Activated CD4-positive, alpha-beta T cell treated with anti-CD3 and anti-CD28 coated beads, Interleukin-2, amount 50 U/mL, for 16 hours (primary cell): ENCODE results near the gene RRBP1.

ENCODE experiments used
- DNase-seq: peaks from one replicate; pipeline ENCODE4 v3.0.0-alpha.2; 2020

RRBP1 gene, protein sequence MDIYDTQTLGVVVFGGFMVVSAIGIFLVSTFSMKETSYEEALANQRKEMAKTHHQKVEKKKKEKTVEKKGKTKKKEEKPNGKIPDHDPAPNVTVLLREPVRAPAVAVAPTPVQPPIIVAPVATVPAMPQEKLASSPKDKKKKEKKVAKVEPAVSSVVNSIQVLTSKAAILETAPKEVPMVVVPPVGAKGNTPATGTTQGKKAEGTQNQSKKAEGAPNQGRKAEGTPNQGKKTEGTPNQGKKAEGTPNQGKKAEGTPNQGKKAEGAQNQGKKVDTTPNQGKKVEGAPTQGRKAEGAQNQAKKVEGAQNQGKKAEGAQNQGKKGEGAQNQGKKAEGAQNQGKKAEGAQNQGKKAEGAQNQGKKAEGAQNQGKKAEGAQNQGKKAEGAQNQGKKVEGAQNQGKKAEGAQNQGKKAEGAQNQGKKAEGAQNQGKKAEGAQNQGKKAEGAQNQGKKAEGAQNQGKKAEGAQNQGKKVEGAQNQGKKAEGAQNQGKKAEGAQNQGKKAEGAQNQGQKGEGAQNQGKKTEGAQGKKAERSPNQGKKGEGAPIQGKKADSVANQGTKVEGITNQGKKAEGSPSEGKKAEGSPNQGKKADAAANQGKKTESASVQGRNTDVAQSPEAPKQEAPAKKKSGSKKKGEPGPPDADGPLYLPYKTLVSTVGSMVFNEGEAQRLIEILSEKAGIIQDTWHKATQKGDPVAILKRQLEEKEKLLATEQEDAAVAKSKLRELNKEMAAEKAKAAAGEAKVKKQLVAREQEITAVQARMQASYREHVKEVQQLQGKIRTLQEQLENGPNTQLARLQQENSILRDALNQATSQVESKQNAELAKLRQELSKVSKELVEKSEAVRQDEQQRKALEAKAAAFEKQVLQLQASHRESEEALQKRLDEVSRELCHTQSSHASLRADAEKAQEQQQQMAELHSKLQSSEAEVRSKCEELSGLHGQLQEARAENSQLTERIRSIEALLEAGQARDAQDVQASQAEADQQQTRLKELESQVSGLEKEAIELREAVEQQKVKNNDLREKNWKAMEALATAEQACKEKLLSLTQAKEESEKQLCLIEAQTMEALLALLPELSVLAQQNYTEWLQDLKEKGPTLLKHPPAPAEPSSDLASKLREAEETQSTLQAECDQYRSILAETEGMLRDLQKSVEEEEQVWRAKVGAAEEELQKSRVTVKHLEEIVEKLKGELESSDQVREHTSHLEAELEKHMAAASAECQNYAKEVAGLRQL (N-terminal part only)

GRCh38 chr20:17682103-17682888 lies at the start of gene RRBP1:
Gene RRBP1 (minus strand): TSS chr20:17682242. CDS start chr20:17660507, 21,735 bp downstream.
- DNase-seq = peak; percentile 98

DNA sequence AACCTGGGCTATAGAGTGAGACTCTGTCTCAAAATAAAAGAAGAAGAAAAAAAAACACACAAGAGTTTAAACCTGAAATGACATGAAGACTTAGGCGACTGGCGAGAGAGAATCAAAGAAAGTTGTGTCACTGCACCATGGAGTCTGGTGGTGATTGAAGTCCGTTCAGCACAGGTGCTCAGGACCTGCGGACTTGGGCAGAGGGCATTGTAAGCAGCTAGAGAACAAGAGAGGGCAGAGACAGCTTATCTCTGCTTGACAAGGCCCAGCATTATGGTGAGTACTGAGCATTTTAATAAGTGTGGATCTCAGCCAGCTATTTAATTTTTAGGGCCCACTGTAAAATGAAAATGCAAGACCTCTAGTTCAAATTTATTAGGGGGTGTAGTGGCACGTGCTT lies 49.2 kb upstream of the RRBP1 start:
- DNase-seq = no peak

DNA sequence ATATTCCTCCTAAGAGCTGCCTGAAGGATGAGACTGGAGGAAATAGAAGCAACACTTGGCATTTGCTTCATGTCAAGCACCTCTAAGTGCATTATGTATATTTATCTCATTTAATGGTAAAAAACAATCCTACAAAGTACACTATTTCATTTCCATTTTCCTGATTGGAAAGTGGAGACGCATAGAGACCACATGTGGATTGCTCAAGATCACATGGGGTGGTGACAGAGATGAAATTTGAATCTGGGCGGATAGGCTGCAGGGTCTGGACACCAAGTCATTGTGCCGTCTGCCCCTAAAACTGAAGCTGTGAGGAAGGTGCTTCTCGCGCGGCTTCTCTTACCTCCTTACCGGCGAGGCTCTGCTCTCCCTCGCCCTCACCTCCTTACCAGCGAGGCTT lies 48.0 kb upstream of the RRBP1 start:
- no peak for DNase-seq

GRCh38 chr20:17728074-17728473 lies 46.0 kb upstream of the RRBP1 start:
- no peak for DNase-seq

DNA sequence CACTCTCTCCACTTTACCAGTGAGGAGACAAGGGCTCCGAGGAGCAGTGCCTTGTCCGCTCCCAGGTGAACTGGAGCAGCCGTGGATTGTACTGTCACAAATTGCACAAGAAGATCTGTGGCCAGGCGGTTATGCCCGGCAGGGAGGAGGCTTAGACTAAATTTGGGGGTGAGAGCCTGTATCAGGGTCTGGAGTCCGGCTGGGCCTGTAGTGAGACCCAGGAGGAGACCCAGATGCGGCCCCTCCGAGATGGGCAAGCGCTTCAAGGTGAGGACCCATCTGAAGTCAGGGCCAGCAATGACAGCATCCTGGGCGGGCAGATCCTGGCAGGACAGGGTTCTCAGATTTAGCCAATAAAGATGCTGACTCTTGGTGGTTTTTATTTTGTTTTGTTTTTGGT lies 45.3 kb upstream of the RRBP1 start:
- no peak for DNase-seq

DNA sequence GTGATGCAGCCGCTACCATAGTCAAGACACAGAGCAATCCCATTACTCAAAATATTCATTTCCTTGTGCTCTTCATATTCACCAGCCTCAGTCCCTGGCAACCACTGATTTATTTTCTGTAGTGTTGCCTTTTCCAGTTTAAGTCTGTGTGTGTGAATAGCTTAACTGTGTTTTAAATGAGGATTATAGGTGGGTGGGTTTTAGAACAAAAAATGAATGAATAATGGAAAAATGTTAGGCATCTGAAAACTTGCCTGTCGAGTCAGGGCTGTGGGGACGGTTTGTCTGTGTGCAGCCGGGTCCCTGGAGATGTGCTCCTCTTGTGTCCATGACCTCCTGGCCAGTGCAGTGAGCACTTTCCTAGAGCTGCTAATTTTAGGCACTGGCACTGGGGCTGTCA lies 44.9 kb upstream of the RRBP1 start:
- DNase-seq = no peak

DNA sequence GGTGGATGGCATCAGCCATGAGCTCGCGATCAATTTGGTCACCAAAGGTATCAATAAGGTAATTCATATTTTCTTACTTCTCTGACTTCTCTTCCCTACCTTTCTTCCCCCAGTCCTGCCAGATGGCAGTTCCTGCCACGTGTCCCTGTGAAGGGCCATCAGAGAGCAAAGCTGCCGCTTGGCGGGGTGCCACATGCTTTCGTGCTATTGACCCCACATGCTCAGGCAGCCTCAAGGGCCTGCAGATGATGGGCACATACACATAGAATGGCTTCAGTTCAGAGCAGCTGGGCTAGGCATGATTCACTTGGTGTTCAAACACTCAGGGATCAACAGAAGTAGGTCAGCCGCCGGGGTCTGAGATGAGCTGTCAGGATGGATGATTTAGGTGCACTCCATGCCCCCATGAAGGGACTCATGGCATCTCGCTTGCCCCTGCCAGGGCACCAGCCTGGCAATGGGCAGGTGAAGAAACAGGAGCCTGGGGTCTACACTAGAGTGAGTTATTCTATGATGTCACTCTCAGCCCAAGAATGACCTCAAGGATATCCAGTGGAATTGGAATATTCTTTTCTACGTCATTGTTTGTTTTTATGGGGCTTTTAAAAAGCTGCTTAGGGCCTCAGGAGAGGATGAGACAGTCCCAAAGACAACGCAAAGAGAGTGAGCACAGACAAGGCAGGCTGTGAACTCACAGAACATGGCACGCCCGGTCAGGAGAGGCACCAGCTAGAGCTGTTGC lies 43.2 kb upstream of the RRBP1 start:
- DNase-seq = no peak

DNA sequence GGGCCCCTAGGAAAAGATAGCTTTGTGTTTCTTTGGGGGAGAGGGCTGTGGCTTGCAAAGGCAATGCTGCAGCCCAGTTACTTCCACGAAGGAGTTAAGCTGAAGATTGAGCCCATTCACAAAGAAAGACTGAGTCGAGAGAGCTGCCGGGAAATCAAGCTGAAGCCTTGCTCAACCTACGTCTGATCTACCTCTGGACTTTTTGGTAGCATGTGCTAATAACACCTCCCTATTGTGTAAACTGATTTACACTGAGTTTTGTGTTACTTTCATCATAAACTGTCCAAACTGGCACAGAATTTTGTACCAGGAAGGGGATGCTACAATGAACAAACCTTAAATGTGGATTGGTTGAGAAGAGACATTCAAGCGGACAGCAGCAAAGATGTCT lies 41.3 kb upstream of the RRBP1 start:
- no peak for DNase-seq

GRCh38 chr20:17722493-17723300 lies 40.7 kb upstream of the RRBP1 start:
- no peak for DNase-seq

- DNase-seq = no peak
Observed at GRCh38 chr20:17721802-17722486, 39.9 kb upstream of the RRBP1 start.

DNA sequence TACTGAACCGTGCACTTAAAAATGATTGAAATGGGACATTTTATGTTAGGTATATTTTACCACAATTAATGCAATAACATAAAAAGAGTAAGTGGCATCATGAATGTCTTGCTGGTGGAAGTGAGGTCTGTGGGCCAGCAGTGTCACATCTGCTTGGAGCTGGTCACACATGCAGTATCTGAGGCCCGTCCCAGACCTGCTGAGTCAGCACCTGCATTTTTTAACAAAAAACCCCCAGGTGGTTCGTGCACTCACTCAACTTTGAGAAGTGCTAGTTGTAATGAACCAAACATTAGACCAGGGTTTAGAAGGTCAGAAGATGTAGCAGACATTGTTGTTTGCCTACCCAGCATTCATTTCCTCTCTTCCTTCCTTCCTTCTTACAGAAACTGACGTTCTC lies 38.7 kb upstream of the RRBP1 start:
- DNase-seq = no peak

GRCh38 chr20:17716331-17716730 lies 34.3 kb upstream of the RRBP1 start:
- no peak for DNase-seq

DNA sequence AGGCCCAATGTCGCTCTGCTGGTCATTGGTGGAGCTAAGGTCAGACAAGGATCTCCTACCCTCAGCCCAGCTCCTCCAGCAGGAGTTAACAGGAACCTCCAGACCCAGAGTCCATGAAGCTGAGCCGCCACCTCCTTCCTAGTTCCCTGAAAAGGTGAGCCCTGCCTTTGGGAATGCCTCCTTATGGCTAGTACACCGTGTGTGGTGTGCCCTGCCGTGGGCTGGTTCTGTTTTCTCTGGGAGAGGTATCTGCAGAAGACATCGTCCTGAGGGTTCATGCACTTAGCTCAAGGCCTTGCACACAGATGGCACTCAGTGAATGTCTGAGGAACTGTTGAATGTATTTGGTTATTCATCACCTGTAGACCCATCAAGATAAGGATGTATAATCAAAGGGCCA lies 33.0 kb upstream of the RRBP1 start:
- DNase-seq = no peak

GRCh38 chr20:17714597-17714996 lies 32.6 kb upstream of the RRBP1 start:
- DNase-seq = no peak

- DNase-seq = no peak
Observed at GRCh38 chr20:17712708-17713107, 30.7 kb upstream of the RRBP1 start.

- DNase-seq = no peak
Observed at GRCh38 chr20:17712201-17712600, 30.2 kb upstream of the RRBP1 start.

- no peak for DNase-seq
Observed at GRCh38 chr20:17711267-17711627, 29.2 kb upstream of the RRBP1 start.

DNA sequence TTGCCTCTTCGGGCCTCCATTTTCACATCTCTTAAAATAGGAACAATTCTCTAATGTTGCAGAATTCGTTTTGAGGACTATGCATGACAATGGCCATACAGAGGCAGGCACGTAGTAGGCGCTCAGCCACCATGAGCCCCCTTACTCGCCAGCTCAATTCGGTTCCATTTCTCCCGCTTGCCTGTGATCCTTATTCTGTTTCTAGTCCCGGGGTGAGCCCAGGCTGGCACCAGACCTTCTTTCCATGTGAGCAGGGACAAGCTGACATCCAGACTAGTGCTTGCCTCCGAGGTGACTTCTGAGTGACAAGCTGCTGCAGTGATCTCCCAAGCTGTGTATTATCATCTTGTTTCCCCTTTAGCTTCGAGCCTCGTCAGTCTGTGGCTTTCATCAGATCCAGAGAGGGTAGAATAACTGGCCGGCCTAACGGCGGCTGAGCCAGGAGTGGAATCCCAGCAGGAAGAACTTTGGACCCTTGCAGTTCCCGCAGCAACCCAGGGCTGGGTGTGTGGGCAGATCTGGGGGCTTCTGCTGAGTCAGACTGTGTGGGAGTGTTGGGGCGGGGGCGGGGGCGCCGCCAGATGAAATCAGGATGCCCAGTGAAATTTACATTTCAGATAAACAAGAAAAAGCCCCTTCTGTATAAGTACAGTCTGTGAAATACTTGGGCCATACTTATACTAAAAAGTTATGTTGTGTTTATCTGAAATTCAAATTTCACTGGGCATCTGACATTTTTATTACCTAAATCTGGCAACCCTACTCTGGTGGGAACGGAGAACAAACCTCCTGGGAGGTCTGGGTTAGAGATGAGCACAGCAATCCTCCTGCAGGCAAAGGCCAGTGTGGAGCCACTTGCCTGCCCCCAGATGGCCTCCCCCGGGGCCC lies 28.6 kb upstream of the RRBP1 start:
- no peak for DNase-seq
